ENCODE results near the gene PRLR.
"Not testable (repeated sequence)": the region's sequence is repeated elsewhere in the genome, so short reads cannot be mapped to it uniquely, and the experiment has no call there.

DNA sequence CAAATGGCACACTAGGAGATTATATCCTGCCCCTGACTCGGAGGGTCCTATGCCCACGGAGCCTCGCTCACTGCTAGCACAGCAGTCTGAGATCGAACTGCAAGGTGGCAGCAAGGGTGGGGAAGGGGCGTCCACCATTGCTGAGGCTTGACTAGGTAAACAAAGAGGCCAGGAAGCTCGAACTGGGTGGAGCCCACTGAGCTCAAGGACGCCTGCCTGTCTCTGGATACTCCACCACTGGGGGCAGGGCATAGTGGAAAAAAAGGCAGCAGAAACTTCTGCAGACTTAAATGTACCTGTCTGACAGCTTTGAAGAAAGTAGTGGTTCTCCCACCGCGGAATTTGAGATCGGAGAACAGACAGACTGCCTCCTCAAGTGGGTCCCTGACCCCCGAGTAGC, 125.7 kb downstream of the PRLR start:
- TF ChIP-seq L3MBTL2 (conservative IDR thresholded peaks at IDR 0.05); SUZ12 (IDR thresholded peaks at IDR 0.05); FOXM1 (IDR thresholded peaks at IDR 0.05; ENCODE audit: borderline replicate concordance); BHLHE40 (IDR thresholded peaks at IDR 0.05; ENCODE audit: borderline replicate concordance); SP1 (IDR thresholded peaks at IDR 0.05): not testable (repeated sequence)
